NCI-H187 treated with DMSO at 0.1 percent for 48 hours (cell line): ENCODE results near the gene MPZL2.

Experiments
- DNase-seq: peaks from one replicate; lab custom pipeline; 2025; lab: John Stamatoyannopoulos, UW

MPZL2 gene

DNA sequence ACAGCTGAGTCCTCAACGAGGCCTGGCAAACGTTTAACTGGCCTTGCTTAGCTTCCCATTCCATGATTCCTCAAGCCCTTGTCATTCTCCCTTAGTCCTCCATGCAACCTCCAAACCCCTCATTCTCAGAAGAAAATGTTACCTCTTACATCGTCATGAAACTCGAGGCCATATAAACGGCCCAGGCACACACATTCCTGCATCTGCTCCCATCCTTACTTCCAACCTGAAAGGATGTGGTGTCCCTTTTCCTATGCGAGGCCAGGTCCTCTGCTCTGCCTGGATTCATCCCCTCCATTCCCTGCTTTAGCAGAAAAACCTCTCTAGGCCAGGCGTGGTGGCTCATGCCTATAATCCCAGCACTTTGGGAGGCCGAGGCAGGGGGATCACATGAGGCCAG is 20.9 kb downstream of the MPZL2 start:
- no peak for DNase-seq

DNA sequence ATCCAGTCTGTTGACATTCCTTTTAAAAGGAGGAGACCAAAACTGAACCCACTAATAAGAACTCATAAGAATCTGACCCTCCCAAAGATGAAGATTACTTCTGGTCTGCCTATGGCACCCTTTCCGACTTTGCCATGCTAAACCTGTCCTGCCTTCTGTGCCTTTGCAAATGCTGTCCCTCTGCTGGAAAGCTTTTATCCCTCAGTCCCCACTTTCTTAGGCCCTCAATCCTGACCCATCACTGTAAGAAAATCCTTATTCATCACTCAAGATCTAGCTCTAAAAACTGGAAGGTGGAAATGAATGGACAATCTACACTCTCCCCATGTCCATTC is 22.4 kb downstream of the MPZL2 start:
- DNase-seq: no peak

DNA sequence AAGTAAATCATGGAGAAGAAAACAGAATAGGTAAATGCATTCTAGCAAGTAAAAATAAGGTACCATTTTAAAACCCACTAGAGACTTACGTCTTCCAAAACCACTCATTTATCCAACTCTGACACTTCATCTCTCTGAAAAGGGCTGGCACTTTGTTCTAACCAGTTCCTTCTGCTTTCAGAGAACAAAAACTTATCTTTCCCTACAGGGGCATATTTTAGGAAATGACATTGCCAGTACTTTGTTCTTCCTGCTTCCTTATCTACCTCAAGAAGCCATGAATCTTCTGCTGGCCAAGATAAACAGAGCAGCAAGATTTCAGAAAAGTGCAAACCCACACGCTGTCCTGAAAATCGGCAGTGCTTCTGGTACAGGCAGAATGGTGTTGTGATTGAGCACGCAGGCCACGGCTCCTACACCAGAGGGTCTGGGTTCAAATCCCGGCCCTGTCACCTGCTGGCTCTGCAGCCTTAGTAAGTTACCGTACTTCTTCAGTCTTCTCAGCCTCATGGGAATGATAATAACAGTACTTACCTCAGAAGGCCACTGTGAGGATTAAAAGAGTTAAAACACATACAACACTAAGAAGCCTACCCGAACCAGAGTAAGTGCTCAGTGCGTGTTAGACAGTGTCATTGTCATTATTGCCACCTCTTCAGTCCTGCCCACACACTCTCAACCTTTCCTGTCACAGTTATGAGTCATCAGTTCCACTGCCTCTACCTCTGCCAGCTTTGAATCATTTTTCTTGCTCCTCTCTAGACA is 22.9 kb downstream of the MPZL2 start:
- no peak for DNase-seq

DNA sequence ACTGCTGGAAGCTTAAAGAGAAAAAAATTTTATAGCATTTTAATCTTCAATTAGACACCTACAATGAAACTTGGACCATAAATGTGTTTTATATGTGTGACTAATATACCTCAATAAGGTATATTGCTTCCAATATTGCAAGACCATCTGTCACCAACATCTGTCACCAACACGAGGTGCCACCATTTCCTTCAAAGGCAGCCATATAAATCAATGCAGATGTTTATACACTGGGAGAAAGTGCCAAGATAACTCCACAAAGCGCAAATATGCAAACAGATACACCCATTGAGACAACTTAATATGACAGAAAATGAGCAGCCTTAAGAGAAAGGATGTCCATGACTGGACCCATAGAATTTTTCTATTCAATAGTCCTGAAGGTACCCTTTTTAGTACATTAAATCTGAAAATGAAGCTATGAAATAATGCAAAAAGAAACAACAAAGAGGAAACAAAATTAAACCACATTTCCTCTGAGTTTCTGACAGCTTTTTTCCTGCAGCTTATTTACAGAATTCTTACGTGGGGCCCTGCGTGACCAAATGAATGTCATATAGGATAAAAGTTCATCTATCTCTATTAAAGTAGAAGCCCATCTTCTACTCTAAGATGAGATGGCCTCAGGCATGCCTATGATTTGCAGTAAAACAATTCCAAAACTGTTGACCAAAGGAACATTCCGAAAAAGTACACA is 24.4 kb downstream of the MPZL2 start:
- no peak for DNase-seq

DNA sequence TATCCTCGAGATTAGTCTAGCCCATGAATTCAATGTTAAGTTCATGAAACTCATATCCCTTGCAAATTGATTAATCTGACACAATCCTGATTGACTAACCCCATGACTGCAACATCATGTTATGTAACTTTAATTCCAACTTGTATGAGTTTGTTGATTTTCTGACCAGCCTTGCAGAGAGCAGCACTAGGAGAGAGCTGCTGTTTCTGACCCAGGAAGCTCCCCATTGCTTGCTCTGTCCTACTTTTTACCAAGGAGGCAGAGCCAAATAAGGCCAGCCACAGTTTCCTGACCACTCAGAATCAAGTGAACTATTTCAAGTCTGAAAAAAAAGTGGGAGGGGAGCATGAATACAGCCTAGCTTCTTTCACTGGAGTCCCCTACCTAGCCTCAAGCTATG is 25.2 kb downstream of the MPZL2 start:
- DNase-seq: no peak

DNA sequence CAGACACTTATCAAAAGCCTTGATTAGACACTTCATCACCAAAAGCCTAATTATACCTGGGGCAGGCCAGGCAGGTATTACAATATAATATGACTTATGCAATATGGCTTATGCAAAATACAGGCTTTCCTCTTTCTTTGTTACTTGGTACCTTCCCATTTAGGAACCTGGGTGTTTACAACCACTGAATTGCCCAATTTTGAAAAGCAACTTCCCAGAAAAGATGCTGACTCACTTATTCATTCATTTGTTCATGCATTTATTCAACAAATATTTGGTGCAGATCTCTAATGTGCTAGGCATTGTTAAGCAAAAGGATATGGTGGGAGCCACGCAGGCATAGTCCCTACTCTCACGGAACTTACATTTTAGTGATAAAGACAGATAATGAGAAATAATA is 25.7 kb downstream of the MPZL2 start:
- DNase-seq: no peak

DNA sequence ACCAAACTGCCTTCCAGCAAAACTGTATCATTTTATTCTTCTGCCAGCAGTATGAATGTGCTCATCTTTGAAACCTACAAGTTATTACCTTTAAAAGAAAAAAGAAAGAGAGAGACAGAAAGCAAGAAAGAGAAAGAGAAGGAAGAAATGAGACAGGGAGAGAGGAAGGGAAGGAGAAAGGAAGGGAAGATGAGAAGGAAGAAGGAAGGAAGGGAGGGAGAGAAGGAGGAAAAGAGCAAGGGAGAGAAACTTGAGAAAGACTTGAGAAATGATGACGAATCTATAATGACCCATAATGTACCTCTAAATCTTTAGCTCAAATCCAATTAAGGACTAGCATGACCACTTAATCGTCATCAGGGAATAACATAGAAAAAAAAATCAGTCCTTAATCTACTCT is 27.9 kb downstream of the MPZL2 start:
- DNase-seq: no peak

DNA sequence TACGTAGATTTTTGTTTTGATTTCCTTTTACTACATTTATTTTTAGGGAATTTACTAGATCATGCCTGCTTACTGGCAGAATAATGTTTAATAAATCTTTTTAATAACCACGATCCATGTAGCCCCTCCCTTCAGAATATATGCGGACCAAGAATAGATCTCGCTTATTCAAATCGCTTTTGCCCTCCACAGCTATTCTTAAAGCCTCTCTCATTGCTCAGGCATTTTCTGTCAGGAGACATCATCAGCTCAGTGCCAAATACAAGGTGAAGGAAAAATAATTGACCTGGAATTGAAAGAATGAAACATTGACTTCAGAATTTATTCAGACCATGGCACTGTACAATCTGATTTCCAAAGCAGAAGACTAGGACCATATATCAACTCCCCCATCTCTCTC is 29.3 kb downstream of the MPZL2 start:
- no peak for DNase-seq

DNA sequence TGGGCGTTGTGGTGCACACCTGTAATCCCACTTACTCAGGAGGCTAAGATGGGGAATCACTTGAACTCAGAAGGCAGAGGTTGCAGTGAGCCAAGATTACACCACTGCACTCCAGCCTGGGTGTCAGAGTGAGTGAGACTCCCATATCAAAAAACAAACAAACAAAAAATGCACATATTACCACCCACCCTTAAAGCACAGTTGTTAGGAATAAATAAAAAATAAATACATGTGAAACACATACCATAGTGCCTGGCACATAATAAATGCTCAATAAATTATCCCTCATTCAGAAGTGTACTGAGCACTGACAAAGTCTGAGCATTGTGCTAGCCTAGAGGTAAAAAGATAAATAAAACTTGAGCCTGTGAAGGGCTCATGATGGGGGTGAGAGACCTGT is 30.2 kb downstream of the MPZL2 start:
- DNase-seq: no peak

DNA sequence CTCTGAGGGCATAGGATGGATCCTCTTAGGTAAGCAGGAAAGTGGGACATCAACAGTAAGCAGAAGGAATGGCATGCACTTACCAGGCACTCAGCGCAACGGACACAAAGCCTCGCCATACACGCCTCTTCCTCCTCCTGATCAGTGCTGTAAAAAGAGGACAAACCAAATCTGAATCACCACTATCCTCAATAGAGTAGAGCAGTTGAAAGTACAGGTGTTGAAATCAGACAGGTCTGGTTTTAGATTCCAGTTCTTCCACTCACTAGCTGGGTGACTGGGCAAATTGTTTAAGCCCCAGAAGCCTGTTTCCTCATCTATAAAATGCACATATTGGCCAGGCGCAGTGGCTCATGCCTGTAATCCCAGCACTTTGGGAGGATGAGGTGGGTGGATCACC is 30.7 kb downstream of the MPZL2 start:
- DNase-seq: no peak

DNA sequence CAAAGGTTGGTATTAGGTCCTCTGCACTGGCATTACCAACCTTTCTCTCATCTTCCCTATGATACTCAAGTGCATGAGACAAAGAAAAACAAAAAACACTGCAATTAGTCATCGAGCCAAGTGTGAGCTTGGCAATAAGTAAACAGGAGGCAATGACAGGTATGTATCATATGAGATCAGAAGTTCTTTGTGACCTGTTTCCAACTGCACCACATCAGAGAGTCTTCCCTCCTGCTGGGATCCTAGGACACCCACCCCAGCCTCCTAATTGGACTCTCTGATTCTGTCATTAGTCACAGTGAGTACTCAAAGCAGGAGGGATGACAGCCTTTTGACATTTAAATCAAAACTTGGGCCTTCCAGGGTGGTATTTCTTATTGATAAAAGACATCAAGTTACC is 31.4 kb downstream of the MPZL2 start:
- DNase-seq: no peak

DNA sequence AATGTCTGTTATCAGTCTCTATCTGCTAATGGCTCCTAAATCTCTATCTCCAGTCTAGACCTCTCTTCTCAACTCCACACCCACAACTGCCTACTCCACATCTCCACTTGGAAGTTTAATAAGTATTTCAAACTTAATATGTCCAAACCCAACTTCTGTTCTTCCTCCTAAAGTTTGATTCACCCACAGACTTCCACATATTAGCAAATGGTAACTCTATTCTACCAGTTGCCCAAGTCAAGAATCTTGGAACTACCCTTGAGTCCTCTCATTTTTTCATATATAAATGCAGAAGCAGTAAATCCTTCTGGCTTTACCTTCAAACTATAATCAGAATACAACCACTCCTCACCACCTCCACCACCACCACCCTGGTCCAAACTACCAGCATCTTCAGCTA is 32.6 kb downstream of the MPZL2 start:
- no peak for DNase-seq

DNA sequence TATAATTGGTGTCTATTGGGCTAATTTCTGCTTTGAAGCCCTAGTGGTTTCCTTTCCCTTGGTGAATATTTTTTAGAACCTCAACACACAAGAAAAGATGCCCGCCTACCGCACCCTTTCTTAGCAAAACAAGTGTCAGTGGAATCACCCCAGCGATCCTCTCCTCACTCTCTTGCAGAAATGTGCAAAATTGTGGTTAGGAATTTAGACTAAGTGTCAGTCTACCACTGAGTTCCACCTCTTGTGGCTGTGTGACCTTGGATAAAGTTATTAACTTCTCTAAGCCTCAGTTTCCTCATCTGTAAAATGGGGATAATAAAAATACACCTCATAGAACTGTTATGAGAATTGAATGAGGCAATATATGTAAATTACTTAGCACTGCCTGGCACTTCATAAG is 34.0 kb downstream of the MPZL2 start:
- DNase-seq: no peak

DNA sequence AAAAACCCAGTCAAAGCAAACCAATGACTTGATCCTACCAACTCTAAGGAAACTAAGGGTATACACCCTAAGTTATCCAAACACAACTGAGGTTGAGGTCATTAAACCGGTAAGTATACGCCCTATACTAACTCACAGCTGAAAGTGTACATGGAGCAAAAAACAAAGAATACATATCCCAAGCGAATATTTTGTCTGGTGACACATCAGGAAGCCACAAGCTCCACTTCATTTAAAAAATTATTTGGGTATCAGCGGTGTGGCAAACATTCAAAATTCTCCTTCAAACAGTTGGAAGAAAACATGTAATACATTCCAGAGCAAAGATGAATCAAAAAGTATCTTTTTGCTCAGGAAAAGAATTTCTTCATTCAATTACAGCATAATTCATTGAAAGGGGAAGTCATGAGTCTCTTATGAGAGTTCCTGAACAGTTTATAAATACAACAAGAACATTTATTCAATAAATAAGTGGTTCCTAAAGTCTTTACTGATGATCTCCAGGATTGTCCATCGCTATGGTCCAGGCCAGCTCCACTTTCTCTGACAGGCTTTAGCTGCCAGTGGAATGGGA is 34.7 kb downstream of the MPZL2 start:
- DNase-seq: no peak

DNA sequence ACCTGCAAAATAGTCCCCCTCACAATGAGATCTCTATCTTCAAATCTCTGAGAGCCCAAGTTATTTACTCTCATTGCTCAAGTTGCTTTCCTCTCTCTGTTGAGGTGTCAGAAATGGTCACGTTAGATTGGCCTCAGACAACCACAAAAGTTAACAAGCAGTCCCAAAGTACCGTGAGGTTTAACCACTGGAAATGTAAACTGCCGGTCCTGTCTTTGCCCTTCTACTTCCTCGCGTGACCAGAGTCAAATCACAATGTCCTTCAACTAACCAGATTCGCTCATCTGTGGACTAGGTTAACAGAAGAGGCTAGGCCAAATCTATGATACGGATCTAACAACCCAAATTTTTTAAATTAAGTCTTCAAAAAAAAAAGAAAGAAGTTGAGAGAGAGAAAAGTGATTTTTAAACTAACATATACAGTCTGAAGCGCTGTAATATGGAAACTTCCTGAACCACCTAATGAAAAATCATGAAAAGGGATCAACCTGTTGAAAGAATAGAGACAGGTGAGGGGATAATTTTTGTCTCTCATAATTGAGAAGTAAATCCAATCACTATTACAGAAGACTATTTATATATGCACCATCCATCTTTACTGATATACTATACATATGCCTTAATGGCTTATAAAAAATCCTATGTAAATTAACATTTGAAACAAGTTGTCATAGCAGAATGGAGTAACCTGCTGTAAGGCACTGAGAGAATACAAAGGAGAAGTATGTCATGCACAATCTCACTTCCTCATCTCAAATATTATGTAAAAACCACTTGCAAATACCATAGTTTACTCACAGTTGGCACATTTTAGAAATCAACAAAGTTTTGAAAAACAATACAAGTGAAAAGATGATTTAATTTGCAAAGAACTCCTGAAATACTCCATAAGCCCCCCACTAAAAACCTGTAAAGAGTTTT is 36.0 kb downstream of the MPZL2 start:
- no peak for DNase-seq

DNA sequence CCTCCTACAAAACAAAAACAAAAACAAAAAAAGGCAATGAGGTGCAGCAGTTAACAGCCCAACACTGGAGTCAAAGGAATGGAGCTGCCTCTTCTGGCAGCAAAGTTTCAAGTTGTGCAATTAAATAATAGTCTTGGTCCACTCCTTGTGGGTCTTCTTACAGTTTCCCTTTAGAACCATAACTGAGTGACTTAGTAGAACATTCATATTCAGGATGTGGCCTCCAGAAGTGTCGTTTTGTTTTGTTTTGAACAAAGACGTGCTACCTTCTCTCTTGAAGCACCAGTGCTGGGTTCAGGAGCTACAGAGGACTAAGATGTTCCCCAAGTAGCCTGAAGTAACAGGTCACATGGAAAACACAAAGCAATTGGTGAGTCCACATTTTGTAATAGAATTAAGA is 37.3 kb downstream of the MPZL2 start:
- no peak for DNase-seq

DNA sequence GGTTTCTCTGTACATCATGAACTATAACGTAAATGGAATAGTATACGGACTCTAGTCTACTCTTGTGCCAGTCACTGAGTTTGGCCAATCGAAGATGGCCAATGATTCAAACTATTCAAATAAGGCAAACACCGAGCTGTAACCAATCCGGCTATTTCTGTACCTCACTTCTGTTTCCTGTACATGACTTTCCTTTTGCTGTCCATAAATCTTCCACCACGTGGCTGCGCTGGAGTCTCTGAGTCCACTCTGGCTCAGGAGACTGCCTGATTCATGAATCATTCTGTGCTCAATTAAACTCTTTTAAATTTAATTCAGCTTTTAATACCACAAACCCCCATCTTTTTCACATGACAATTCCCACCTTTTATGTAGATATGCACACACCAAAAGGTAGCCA is 37.8 kb downstream of the MPZL2 start:
- DNase-seq: no peak

DNA sequence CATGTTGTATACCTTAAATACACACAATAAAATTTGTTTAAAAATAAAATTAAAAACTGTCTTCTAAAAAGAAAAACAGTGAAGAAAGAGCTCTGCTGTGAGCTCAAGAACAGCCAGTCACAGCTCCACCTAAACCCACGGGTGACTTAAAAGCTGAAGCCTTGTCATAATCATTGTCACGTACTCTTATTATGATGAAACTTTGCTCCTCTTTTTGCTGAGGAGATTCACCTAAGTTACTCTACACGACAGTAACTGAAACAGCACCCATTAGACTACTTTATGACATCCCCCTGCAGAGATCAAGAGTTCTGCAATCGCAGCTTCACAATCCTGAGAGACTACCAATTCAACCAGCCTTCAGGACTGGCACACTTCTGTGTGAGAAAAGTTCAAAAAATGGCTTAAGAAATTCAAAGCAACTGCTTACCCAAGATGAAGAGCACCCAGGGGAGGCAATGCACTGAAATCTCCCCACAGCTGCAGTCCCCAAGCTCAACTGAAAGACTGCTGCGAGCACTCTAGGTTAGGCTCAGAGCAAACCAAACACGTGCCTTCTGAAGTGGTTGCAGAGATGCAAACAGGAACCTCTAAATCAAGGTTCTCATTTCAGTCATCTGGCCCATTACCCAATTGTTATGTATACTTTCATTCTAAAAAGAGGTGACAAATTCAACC is 39.4 kb downstream of the MPZL2 start, which contains the start of gene JAML:
TSS of gene JAML (minus strand) at position 501 of the 678 bp plus-strand sequence. CDS start 10,145 bp downstream, outside the sequence.
- no peak for DNase-seq

DNA sequence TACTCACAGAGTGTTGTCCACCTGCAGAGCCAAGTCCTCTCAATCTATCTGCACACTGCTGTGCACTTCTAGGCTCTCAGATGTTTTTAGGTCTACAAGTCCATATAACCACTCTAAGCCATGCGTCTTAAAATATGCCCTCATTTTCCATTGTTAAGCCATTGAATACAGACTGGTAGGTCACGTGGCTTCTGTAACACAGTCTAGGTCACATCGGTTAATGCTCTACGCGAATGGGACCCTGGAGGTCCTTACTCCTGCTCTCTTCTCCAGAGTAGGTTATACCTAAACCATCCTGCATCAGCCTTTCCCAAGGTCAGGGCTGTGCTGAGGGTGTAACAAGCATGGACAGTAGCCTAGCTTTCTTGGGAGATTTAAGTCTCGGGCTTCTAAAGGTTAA is 40.1 kb downstream of the MPZL2 start:
- DNase-seq: no peak

DNA sequence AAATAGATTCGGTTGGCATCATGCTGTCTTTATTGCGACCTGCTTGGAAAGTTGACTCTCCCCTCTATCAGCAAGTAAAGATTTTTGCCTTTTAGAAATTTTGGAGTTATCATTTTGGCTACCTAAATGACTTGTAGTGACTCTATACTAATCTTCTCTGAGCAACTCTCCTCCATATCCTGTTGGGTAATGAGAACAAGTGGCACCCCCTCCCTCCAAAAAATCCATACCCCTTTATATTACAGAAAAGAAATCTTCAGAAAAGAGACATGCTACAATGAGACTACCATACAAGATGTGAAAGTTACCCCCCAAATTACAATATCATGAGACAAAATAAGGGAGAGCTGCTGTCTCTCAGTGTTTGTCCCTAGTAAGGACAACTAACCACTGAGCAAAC is 40.5 kb downstream of the MPZL2 start:
- no peak for DNase-seq

DNA sequence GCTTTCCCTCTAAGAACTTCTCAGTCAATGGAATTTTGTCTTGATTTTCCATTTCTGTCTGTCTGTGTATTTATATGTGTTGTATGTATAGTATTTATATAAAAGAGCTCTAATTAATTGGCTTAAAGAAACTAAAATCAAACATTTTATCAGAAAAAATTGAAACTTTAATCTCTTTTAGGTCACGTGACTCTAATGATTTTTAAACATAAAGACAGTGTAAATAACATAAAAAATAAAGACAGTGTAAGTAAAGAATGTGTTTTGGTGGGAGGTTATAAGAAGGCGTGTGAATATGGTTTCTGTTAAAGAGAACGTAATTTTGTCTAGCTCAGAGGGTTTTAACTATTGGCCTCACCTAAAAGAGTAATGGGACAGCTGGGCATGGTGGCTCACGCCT is 41.7 kb downstream of the MPZL2 start:
- no peak for DNase-seq

DNA sequence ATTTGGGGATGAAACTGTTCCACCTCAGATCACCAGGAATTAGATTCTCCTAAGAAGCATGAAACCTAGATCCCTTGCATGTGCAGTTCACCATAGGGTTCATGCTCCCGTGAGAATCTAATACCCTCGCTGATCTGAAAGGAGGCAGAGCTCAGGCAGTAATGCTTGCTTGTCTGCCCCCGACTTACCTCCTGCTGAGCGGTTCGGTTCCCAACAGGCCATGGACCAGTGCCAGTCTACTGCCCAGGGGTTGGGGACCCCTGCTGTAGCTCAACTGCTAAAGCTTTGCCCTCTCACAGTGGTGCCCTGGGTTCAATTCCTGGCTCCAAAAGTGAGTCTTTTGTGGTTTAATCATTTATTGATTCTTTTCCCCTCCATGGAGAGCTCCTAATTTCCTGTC is 42.7 kb downstream of the MPZL2 start:
- DNase-seq: no peak
